HepG2 (cell line): ENCODE results near the gene ADSS1. TPM values are rescaled to one million over a fixed set of nuclear protein-coding genes. Genes with fewer than 3 reads are reported as not detected.
A peak's percentile ranks its signal among the peaks of the same experiment; 100 is the strongest.

Source experiments
- BHLHE40 ChIP-seq: IDR thresholded peaks from 2 replicates; pipeline ENCODE4 v1.6.1; 2011; ENCODE audit warnings: low read length, improper control_type of control experiment
- CHCHD3 ChIP-seq: sonication (generic); formaldehyde crosslinking; IDR thresholded peaks from 2 replicates; pipeline ENCODE4 v1.8.0; 2022; ENCODE audit warnings: mild to moderate bottlenecking, missing genetic modification reagents, moderate library complexity
- TAF15 ChIP-seq: fragments of 200-400 bp; formaldehyde crosslinking; IDR thresholded peaks from one replicate; pipeline ENCODE4 v1.6.1; 2018; ENCODE audit warnings: mild to moderate bottlenecking, low read depth, low read length; ENCODE audit not compliant: poor library complexity, severe bottlenecking
- ZIK1 ChIP-seq: sonication (generic); formaldehyde crosslinking; IDR thresholded peaks from 2 replicates; pipeline ENCODE4 v1.5.0; 2020; ENCODE audit warnings: mild to moderate bottlenecking, low read depth, missing genetic modification reagents, borderline replicate concordance
- polyA plus RNA-seq, 8 experiments: library from polyadenylated mRNA; depleted of rRNA in 3 of 8; stranded (reverse) in 7 of 8; unstranded in 1 of 8; fragments of >200 nt; fragmentation: Illumina TruSeq in 4 of 8; extraction: Trizol in 4 of 8; gene quantifications; 2 replicates each; pipeline versions ENCODE4 v1.2.1 to v1.2.3, GENCODE V29; 2011 to 2016; ENCODE audit warnings: low read depth in 4 of 8, missing spikeins in 1 of 8, mixed read lengths in 1 of 8; ENCODE audit not compliant: insufficient read depth in 1 of 8
- total RNA-seq, 5 experiments: library from RNA; depleted of rRNA; stranded (reverse); fragments of >200 nt; fragmentation: Illumina TruSeq; extraction: Trizol; gene quantifications; 2 replicates each; pipeline ENCODE4 v1.2.3, GENCODE V29; 2016; ENCODE audit warnings: low read depth in 1 of 5
- TF ChIP-seq, protein P1 (sequence below): sonication (generic); formaldehyde crosslinking; IDR thresholded peaks from 2 replicates; pipeline ENCODE4 v1.9.0; 2021; ENCODE audit warnings: missing genetic modification reagents, borderline replicate concordance
- TF ChIP-seq, protein P2 (sequence below): sonication (generic); formaldehyde crosslinking; IDR thresholded peaks from 2 replicates; pipeline ENCODE4 v1.4.0; 2020; ENCODE audit warnings: missing genetic modification reagents
- TF ChIP-seq, protein P3 (sequence below): sonication (generic); formaldehyde crosslinking; IDR thresholded peaks from 2 replicates; pipeline ENCODE4 v1.5.1; 2020; ENCODE audit warnings: mild to moderate bottlenecking, missing genetic modification reagents, borderline replicate concordance
- TF ChIP-seq, protein P4 (sequence below): IDR thresholded peaks from 2 replicates; pipeline ENCODE4 v1.4.0; 2020; ENCODE audit warnings: mild to moderate bottlenecking, missing genetic modification reagents
- TF ChIP-seq, protein P5 (sequence below): sonication (generic); formaldehyde crosslinking; conservative IDR thresholded peaks from 2 replicates; pipeline ENCODE4 v1.5.0; 2020; ENCODE audit warnings: missing genetic modification reagents

Gene ADSS1
- total and polyA plus RNA-seq, 2 of the 13 experiments (the other 11 are each of a cell fraction or from before 2014, with no cell fraction given) = 1.0 to 36.7 TPM

DNA sequence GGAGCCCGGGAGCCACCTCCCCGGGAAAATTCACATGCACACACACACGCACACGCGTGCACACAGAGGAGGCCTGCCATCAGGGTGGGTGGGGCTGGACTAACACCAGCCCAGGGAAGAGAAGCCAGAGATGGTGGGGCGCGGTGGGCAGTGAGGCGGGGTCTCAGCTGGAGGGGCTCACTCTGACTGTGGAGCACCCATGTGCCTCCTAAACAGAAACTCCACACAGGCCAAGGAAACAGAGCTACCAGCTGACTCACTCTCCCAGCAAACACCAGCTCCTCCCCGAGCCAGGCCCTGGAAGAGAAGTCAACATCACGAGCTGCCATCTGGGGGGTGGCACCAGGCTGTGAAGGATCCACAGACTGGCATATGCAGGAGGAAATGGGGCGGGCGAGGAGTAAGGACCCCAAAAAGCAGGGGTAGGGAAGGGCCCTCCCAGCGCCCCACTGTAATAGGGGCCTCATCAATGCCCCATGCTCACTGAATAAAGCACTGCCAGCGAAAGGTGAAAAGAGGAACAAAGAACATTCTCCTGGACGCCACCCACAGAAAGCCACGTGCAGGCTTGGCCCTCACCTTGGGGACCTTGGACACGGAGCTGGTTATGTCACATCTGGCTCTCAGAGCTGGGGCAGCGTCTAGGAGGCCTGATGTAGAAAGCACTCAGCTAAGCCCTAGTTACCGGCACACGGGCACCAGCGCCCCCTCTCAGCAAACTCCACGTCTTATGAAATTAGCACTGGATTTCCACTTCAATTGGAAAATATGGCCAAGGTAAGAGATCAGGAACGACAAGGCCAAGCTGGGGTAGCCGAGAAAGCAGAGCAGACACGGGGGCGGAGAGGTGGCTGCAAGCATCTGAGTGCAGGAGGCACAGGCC is 43.0 kb upstream of the ADSS1 start (continued):
- TF ChIP-seq, protein P1, sequence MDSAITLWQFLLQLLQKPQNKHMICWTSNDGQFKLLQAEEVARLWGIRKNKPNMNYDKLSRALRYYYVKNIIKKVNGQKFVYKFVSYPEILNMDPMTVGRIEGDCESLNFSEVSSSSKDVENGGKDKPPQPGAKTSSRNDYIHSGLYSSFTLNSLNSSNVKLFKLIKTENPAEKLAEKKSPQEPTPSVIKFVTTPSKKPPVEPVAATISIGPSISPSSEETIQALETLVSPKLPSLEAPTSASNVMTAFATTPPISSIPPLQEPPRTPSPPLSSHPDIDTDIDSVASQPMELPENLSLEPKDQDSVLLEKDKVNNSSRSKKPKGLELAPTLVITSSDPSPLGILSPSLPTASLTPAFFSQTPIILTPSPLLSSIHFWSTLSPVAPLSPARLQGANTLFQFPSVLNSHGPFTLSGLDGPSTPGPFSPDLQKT (CRISPR knock-in tag) = no peak
- TF ChIP-seq, protein P2, sequence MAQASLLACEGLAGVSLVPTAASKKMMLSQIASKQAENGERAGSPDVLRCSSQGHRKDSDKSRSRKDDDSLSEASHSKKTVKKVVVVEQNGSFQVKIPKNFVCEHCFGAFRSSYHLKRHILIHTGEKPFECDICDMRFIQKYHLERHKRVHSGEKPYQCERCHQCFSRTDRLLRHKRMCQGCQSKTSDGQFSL = 0 out of 2 replicates have a peak, but pooled peaks have one; percentile 21
- no peak for TF ChIP-seq ZIK1
- TF ChIP-seq, protein P3, sequence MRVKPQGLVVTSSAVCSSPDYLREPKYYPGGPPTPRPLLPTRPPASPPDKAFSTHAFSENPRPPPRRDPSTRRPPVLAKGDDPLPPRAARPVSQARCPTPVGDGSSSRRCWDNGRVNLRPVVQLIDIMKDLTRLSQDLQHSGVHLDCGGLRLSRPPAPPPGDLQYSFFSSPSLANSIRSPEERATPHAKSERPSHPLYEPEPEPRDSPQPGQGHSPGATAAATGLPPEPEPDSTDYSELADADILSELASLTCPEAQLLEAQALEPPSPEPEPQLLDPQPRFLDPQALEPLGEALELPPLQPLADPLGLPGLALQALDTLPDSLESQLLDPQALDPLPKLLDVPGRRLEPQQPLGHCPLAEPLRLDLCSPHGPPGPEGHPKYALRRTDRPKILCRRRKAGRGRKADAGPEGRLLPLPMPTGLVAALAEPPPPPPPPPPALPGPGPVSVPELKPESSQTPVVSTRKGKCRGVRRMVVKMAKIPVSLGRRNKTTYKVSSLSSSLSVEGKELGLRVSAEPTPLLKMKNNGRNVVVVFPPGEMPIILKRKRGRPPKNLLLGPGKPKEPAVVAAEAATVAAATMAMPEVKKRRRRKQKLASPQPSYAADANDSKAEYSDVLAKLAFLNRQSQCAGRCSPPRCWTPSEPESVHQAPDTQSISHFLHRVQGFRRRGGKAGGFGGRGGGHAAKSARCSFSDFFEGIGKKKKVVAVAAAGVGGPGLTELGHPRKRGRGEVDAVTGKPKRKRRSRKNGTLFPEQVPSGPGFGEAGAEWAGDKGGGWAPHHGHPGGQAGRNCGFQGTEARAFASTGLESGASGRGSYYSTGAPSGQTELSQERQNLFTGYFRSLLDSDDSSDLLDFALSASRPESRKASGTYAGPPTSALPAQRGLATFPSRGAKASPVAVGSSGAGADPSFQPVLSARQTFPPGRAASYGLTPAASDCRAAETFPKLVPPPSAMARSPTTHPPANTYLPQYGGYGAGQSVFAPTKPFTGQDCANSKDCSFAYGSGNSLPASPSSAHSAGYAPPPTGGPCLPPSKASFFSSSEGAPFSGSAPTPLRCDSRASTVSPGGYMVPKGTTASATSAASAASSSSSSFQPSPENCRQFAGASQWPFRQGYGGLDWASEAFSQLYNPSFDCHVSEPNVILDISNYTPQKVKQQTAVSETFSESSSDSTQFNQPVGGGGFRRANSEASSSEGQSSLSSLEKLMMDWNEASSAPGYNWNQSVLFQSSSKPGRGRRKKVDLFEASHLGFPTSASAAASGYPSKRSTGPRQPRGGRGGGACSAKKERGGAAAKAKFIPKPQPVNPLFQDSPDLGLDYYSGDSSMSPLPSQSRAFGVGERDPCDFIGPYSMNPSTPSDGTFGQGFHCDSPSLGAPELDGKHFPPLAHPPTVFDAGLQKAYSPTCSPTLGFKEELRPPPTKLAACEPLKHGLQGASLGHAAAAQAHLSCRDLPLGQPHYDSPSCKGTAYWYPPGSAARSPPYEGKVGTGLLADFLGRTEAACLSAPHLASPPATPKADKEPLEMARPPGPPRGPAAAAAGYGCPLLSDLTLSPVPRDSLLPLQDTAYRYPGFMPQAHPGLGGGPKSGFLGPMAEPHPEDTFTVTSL (CRISPR knock-in tag) = no peak
- peak; percentile 52 for TF ChIP-seq BHLHE40
- TF ChIP-seq, protein P4, sequence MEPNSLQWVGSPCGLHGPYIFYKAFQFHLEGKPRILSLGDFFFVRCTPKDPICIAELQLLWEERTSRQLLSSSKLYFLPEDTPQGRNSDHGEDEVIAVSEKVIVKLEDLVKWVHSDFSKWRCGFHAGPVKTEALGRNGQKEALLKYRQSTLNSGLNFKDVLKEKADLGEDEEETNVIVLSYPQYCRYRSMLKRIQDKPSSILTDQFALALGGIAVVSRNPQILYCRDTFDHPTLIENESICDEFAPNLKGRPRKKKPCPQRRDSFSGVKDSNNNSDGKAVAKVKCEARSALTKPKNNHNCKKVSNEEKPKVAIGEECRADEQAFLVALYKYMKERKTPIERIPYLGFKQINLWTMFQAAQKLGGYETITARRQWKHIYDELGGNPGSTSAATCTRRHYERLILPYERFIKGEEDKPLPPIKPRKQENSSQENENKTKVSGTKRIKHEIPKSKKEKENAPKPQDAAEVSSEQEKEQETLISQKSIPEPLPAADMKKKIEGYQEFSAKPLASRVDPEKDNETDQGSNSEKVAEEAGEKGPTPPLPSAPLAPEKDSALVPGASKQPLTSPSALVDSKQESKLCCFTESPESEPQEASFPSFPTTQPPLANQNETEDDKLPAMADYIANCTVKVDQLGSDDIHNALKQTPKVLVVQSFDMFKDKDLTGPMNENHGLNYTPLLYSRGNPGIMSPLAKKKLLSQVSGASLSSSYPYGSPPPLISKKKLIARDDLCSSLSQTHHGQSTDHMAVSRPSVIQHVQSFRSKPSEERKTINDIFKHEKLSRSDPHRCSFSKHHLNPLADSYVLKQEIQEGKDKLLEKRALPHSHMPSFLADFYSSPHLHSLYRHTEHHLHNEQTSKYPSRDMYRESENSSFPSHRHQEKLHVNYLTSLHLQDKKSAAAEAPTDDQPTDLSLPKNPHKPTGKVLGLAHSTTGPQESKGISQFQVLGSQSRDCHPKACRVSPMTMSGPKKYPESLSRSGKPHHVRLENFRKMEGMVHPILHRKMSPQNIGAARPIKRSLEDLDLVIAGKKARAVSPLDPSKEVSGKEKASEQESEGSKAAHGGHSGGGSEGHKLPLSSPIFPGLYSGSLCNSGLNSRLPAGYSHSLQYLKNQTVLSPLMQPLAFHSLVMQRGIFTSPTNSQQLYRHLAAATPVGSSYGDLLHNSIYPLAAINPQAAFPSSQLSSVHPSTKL = peak; percentile 14; the same call in 1 of the 2 replicates
- TF ChIP-seq, protein P5, sequence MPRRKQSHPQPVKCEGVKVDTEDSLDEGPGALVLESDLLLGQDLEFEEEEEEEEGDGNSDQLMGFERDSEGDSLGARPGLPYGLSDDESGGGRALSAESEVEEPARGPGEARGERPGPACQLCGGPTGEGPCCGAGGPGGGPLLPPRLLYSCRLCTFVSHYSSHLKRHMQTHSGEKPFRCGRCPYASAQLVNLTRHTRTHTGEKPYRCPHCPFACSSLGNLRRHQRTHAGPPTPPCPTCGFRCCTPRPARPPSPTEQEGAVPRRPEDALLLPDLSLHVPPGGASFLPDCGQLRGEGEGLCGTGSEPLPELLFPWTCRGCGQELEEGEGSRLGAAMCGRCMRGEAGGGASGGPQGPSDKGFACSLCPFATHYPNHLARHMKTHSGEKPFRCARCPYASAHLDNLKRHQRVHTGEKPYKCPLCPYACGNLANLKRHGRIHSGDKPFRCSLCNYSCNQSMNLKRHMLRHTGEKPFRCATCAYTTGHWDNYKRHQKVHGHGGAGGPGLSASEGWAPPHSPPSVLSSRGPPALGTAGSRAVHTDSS (CRISPR knock-in tag) = 0 out of 2 replicates have a peak, but pooled peaks have one; percentile 55
- TF ChIP-seq TAF15 = no peak
- TF ChIP-seq CHCHD3 (CRISPR knock-in tag) = no peak
